ENCODE results near the gene RBBP7.

GRCh38 chrX:16839219-16839851 is 30.8 kb downstream of the RBBP7 start:
- TF ChIP-seq CTCF (conservative IDR thresholded peaks at IDR 0.05 in 1 of 2, IDR thresholded peaks at IDR 0.05 in 1 of 2; ENCODE audit: low read depth in 1 of 2, low read length in 2 of 2) (no peak), EZH2 (IDR thresholded peaks at IDR 0.05; ENCODE audit: low read length, missing control alignments) (no peak)

All from fibroblast of lung (primary cell).